HepG2 (cell line): Measurements from ENCODE around the gene RNF11.

ENCODE experiments used
- CREM ChIP-seq, 2 experiments: sonication (generic) in 1 of 2; formaldehyde crosslinking in 1 of 2; IDR thresholded peaks; 2 replicates each; pipeline versions ENCODE4 v1.4.0 to v1.6.1; 2016 to 2020; ENCODE audit warnings: antibody characterized with exemption in 1 of 2, mild to moderate bottlenecking in 1 of 2, missing genetic modification reagents in 1 of 2
- CTCF ChIP-seq: sonication (generic); formaldehyde crosslinking; IDR thresholded peaks from 2 replicates; pipeline ENCODE4 v1.5.0; 2020; ENCODE audit warnings: mild to moderate bottlenecking, missing genetic modification reagents, moderate library complexity
- JUNB ChIP-seq: sonication (generic); formaldehyde crosslinking; IDR thresholded peaks from 2 replicates; pipeline ENCODE4 v1.8.0; 2022; ENCODE audit warnings: missing genetic modification reagents, mild to moderate bottlenecking, borderline replicate concordance
- KDM1A ChIP-seq: IDR thresholded peaks from 2 replicates; pipeline ENCODE4 v1.6.1; 2016; ENCODE audit warnings: missing compliant biosample characterization
- MZF1 ChIP-seq: sonication (generic); formaldehyde crosslinking; IDR thresholded peaks from 2 replicates; pipeline ENCODE4 v1.8.1; 2023; ENCODE audit warnings: mild to moderate bottlenecking, missing genetic modification reagents, borderline replicate concordance
- NBN ChIP-seq: fragments of 450-650 bp; conservative IDR thresholded peaks from 2 replicates; pipeline ENCODE4 v1.6.1; 2017
- SP1 ChIP-seq, 2 experiments: fragments of 450-650 bp in 1 of 2; sonication (generic) in 1 of 2; formaldehyde crosslinking in 1 of 2; IDR thresholded peaks; 2 replicates each; pipeline versions ENCODE4 v1.4.0 to v1.6.1; 2016 to 2020; ENCODE audit warnings: missing genetic modification reagents in 1 of 2
- SSRP1 ChIP-seq: IDR thresholded peaks from 2 replicates; pipeline ENCODE4 v1.6.1; 2016; ENCODE audit warnings: control low read depth
- ZBTB44 ChIP-seq: sonication (generic); formaldehyde crosslinking; IDR thresholded peaks from 2 replicates; pipeline ENCODE4 v1.4.0; 2020; ENCODE audit warnings: missing genetic modification reagents
- ZIK1 ChIP-seq: sonication (generic); formaldehyde crosslinking; IDR thresholded peaks from 2 replicates; pipeline ENCODE4 v1.5.0; 2020; ENCODE audit warnings: mild to moderate bottlenecking, low read depth, missing genetic modification reagents, borderline replicate concordance
- ZKSCAN8 ChIP-seq: IDR thresholded peaks from 2 replicates; pipeline ENCODE4 v1.6.1; 2016; ENCODE audit warnings: borderline replicate concordance, missing genetic modification reagents, missing compliant biosample characterization
- ZNF274 ChIP-seq: sonication (generic); formaldehyde crosslinking; IDR thresholded peaks from 2 replicates; pipeline ENCODE4 v1.5.1; 2020; ENCODE audit warnings: mild to moderate bottlenecking, missing genetic modification reagents
- ZNF790 ChIP-seq: sonication (generic); formaldehyde crosslinking; IDR thresholded peaks from 2 replicates; pipeline ENCODE4 v1.8.0; 2022; ENCODE audit warnings: missing genetic modification reagents, mild to moderate bottlenecking, borderline replicate concordance

- TF ChIP-seq ZIK1 (CRISPR knock-in tag) (no peak), CREM (IDR thresholded peaks at IDR 0.05) (no peak), CREM (CRISPR knock-in tag; IDR thresholded peaks at IDR 0.05) (no peak), SSRP1 (CRISPR knock-in tag) (no peak), ZKSCAN8 (CRISPR knock-in tag) (no peak), CTCF (no peak), ZNF790 (CRISPR knock-in tag) (no peak), SP1 (IDR thresholded peaks at IDR 0.05) (no peak), SP1 (CRISPR knock-in tag; IDR thresholded peaks at IDR 0.05) (no peak), JUNB (CRISPR knock-in tag) (no peak), NBN (no peak), KDM1A (CRISPR knock-in tag) (no peak), ZNF274 (no peak), MZF1 (CRISPR knock-in tag) (no peak), ZBTB44 (CRISPR knock-in tag) (no peak)
Measured at GRCh38 chr1:51303751-51304251, 67.7 kb downstream of the RNF11 start.
